Gastrocnemius medialis (tissue), 4 donors: ENCODE measurements around the gene SMOC1.

Experiments
- POLR2A ChIP-seq, 2 donors: fragments of 450-650 bp; IDR thresholded peaks; one replicate each; pipeline ENCODE4 v1.6.1; 2017; ENCODE audit warnings: antibody characterized with exemption in 2 of 2, mild to moderate bottlenecking in 2 of 2, moderate library complexity in 2 of 2
- TF ChIP-seq, protein P1 (sequence below), 5 experiments: fragments of 450-650 bp in 3 of 5; fragments of 200-600 bp in 2 of 5; sonication (generic) in 2 of 5; IDR thresholded peaks in 4 of 5; conservative IDR thresholded peaks in 1 of 5; 1 replicate in 4 of 5; 2 replicates in 1 of 5; pipeline ENCODE4 v1.5.1; 2016 to 2019; ENCODE audit warnings: antibody characterized with exemption in 5 of 5, mild to moderate bottlenecking in 3 of 5, moderate library complexity in 3 of 5

DNA sequence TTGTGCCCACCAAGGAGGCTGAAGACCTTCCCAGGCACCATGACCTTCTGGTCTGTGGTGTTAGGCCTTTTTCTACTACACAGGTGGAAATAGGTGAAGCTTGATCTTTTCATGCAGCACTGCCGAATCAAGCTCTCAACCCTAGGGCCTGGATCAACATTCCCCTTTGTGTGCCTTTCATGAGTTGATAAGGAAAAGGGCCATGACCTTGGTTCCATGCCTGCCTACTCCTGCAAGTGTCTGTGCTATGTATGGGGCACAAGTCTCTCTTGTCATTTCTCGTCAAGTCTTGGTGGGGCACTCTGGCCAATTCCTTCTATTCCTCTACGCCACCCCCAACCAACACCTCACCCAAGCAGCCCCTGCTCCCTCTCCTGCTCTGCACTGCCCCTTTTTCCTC, 155.0 kb downstream of the SMOC1 start:
- TF ChIP-seq, protein P1, sequence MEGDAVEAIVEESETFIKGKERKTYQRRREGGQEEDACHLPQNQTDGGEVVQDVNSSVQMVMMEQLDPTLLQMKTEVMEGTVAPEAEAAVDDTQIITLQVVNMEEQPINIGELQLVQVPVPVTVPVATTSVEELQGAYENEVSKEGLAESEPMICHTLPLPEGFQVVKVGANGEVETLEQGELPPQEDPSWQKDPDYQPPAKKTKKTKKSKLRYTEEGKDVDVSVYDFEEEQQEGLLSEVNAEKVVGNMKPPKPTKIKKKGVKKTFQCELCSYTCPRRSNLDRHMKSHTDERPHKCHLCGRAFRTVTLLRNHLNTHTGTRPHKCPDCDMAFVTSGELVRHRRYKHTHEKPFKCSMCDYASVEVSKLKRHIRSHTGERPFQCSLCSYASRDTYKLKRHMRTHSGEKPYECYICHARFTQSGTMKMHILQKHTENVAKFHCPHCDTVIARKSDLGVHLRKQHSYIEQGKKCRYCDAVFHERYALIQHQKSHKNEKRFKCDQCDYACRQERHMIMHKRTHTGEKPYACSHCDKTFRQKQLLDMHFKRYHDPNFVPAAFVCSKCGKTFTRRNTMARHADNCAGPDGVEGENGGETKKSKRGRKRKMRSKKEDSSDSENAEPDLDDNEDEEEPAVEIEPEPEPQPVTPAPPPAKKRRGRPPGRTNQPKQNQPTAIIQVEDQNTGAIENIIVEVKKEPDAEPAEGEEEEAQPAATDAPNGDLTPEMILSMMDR (IDR thresholded peaks at IDR 0.05 in 4 of 5, conservative IDR thresholded peaks at IDR 0.05 in 1 of 5), result no peak
- no peak for TF ChIP-seq POLR2A (IDR thresholded peaks at IDR 0.05)
